Retina (tissue), 1 donor: ENCODE results near the gene MAML2.

ENCODE experiments used
- DNase-seq: peaks from one replicate; pipeline ENCODE4 v3.0.0-alpha.2; 2016

Gene MAML2

GRCh38 chr11:96265220-96265737 is 77.7 kb downstream of the MAML2 start:
- DNase-seq = no peak

GRCh38 chr11:96264364-96264763 is 78.6 kb downstream of the MAML2 start:
- no peak for DNase-seq

- DNase-seq = no peak
Observed at GRCh38 chr11:96263238-96263763, 79.7 kb downstream of the MAML2 start.

- no peak for DNase-seq
Observed at GRCh38 chr11:96260532-96260931, 82.5 kb downstream of the MAML2 start.

GRCh38 chr11:96260067-96260511 is 82.9 kb downstream of the MAML2 start:
- DNase-seq = no peak

- DNase-seq = no peak
Observed at GRCh38 chr11:96259134-96259830, 83.7 kb downstream of the MAML2 start.

GRCh38 chr11:96257972-96258934 is 84.7 kb downstream of the MAML2 start:
- no peak for DNase-seq

GRCh38 chr11:96257036-96257435 is 86.0 kb downstream of the MAML2 start:
- no peak for DNase-seq

- no peak for DNase-seq
Observed at GRCh38 chr11:96256215-96257011, 86.6 kb downstream of the MAML2 start.

- DNase-seq = no peak
Observed at GRCh38 chr11:96254854-96255253, 88.1 kb downstream of the MAML2 start.

- DNase-seq = no peak
Observed at GRCh38 chr11:96254087-96254486, 88.9 kb downstream of the MAML2 start.

- DNase-seq = no peak
Observed at GRCh38 chr11:96246718-96247552, 96.1 kb downstream of the MAML2 start.

GRCh38 chr11:96242971-96243647 is 99.9 kb downstream of the MAML2 start:
- DNase-seq = peak; percentile 89

- peak; percentile 29 for DNase-seq
Observed at GRCh38 chr11:96242191-96242847, 100.7 kb downstream of the MAML2 start.

GRCh38 chr11:96241331-96241841 is 101.6 kb downstream of the MAML2 start:
- no peak for DNase-seq

- no peak for DNase-seq
Observed at GRCh38 chr11:96238563-96239135, 104.3 kb downstream of the MAML2 start.

- no peak for DNase-seq
Observed at GRCh38 chr11:96237766-96238266, 105.2 kb downstream of the MAML2 start.

GRCh38 chr11:96235751-96236150 is 107.2 kb downstream of the MAML2 start:
- no peak for DNase-seq

GRCh38 chr11:96234866-96235441 is 108.0 kb downstream of the MAML2 start:
- no peak for DNase-seq
